ENCODE results near the gene KANK3. TPM values are rescaled to one million over a fixed set of nuclear protein-coding genes. Genes with fewer than 3 reads are reported as not detected.
"Not testable (repeated sequence)": the region's sequence is repeated elsewhere in the genome, so short reads cannot be mapped to it uniquely, and the experiment has no call there.

The KANK3 gene
- total and polyA plus RNA-seq, 9 donors, result 9.4 to 18.9 (median 12.4) TPM

DNA sequence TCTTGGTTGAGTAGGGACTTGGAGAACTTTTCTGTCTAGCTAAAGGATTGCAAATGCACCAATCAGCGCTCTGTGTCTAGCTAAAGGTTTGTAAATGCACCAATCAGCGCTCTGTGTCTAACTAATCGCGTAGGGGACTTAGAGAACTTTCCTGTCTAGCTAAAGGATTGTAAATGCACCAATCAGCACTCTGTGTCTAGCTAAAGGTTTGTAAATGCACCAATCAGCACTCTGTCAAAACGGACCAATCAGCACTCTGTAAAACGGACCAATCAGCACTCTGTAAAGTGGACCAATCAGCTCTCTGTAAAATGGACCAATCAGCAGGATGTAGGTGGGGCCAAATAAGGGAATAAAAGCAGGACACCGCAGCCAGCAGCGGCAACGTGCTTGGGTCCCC is 43.4 kb upstream of the KANK3 start:
- H3K36me3 ChIP-seq (ENCODE audit: control insufficient read depth, insufficient read depth, low read length); H3K27me3 ChIP-seq (ENCODE audit: control insufficient read depth, insufficient read depth, low read length); H3K27ac ChIP-seq (ENCODE audit: low read length); H3K9me3 ChIP-seq (replicated peaks; ENCODE audit: control insufficient read depth, low read depth, low read length); H3K4me3 ChIP-seq (ENCODE audit: low read length); DNase-seq; H3K4me1 ChIP-seq (ENCODE audit: control insufficient read depth, insufficient read depth, low read length): not testable (repeated sequence)
- 87% methylated on average over 6 of the region's 9 CpGs for WGBS (ENCODE audit: insufficient coverage)

DNA sequence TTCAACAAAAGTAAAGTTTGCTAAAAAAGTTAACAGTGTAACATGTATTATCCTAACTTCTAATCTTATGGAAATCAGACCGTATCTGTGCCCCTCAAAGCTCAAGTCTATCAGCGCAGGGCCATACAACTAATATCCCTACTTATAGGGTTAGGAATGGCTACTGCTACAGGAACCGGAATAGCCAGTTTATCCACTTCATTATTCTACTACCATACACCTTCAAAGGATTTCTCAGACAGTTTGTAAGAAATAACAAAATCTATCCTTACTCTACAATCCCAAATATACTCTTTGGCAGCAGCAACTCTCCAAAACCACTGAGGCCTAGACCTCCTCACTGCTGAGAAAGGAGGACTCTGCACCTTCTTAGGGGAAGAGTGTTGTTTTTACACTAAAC is 42.5 kb upstream of the KANK3 start:
- not testable (repeated sequence) for H3K9me3 ChIP-seq (replicated peaks; ENCODE audit: control insufficient read depth, low read depth, low read length); H3K4me1 ChIP-seq (ENCODE audit: control insufficient read depth, insufficient read depth, low read length); H3K4me3 ChIP-seq (ENCODE audit: low read length); DNase-seq; H3K27me3 ChIP-seq (ENCODE audit: control insufficient read depth, insufficient read depth, low read length); H3K36me3 ChIP-seq (ENCODE audit: control insufficient read depth, insufficient read depth, low read length); H3K27ac ChIP-seq (ENCODE audit: low read length)
- WGBS (ENCODE audit: insufficient coverage), result no CpG with 5 or more reads among the region's 3 CpGs

DNA sequence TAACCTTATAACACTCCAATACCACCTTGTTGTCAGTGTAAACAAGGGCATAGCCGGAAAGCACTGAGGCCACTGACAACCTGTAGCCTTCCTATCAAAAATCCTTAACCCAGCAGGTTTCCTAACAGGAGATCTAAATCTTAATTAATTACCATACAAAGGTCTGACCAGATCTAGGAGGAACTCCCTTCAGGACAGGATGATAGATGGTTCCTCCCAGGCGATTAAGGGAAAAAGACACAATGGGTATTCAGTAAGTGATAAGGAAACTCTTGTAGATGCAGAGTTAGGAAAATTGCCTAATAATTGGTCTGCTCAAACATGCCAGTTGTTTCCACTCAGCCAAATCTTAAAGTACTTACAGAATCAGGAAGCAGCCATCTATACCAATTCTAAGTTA is 42.0 kb upstream of the KANK3 start:
- H3K36me3 ChIP-seq (ENCODE audit: control insufficient read depth, insufficient read depth, low read length); H3K4me3 ChIP-seq (ENCODE audit: low read length); H3K9me3 ChIP-seq (replicated peaks; ENCODE audit: control insufficient read depth, low read depth, low read length); DNase-seq; H3K27me3 ChIP-seq (ENCODE audit: control insufficient read depth, insufficient read depth, low read length); H3K4me1 ChIP-seq (ENCODE audit: control insufficient read depth, insufficient read depth, low read length); H3K27ac ChIP-seq (ENCODE audit: low read length): not testable (repeated sequence)
- WGBS (ENCODE audit: insufficient coverage), result no CpG with 5 or more reads among the region's 2 CpGs

DNA sequence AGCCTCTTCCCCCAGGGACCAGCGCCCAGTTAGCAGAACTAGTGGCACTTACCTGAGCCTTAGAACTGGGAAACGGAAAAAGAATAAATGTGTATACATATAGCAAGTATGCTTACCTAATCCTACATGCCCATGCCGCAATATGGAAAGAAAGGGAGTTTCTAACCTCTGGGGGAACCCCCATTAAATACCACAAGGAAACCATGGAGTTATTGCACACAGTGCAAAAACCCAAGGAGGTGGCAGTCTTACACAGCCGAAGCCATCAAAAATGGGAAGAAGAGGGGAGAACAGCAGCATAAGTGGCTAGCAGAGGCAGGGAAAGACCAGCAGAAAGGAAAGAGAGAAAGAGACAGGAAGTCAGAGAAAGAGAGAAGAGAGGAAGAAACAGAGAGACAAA is 41.5 kb upstream of the KANK3 start:
- H3K27me3 ChIP-seq (ENCODE audit: control insufficient read depth, insufficient read depth, low read length); H3K4me1 ChIP-seq (ENCODE audit: control insufficient read depth, insufficient read depth, low read length); H3K27ac ChIP-seq (ENCODE audit: low read length); H3K9me3 ChIP-seq (replicated peaks; ENCODE audit: control insufficient read depth, low read depth, low read length); DNase-seq; H3K4me3 ChIP-seq (ENCODE audit: low read length); H3K36me3 ChIP-seq (ENCODE audit: control insufficient read depth, insufficient read depth, low read length): not testable (repeated sequence)
- WGBS (ENCODE audit: insufficient coverage), result 89% methylated on average over 1 of the region's 4 CpGs

DNA sequence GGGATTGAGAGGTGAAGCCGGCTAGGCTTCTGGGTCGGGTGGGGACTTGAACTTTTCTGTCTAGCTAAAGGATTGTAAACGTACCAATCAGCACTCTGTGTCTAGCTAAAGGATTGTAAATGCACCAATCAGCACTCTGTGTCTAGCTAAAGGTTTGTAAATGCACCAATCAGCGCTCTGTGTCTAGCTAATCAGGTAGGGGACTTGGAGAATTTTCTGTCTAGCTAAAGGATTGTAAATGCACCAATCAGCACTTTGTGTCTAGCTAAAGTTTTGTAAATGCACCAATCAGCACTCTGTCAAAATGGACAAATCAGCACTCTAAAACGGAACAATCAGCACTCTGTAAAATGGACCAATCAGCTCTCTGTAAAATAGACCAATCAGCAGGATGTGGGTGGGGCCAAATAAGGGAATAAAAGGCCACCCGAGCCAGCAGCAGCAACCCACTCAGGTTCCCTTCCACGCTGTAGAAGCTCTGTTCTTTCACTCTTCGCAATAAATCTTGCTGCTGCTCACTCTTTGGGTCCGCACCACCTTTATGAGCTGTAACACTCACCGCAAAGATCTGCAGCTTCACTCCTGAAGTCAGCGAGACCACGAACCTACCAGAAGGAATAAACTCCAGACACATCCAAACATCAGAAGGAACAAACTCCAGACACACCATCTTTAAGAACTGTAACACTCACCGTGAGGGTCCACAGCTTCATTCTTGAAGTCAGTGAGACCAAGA is 36.3 kb upstream of the KANK3 start:
- not testable (repeated sequence) for DNase-seq; H3K36me3 ChIP-seq (ENCODE audit: control insufficient read depth, insufficient read depth, low read length); H3K9me3 ChIP-seq (replicated peaks; ENCODE audit: control insufficient read depth, low read depth, low read length); H3K27me3 ChIP-seq (ENCODE audit: control insufficient read depth, insufficient read depth, low read length); H3K4me3 ChIP-seq (ENCODE audit: low read length); H3K4me1 ChIP-seq (ENCODE audit: control insufficient read depth, insufficient read depth, low read length); H3K27ac ChIP-seq (ENCODE audit: low read length)
- WGBS (ENCODE audit: insufficient coverage), result 95% methylated on average over 8 of the region's 13 CpGs

DNA sequence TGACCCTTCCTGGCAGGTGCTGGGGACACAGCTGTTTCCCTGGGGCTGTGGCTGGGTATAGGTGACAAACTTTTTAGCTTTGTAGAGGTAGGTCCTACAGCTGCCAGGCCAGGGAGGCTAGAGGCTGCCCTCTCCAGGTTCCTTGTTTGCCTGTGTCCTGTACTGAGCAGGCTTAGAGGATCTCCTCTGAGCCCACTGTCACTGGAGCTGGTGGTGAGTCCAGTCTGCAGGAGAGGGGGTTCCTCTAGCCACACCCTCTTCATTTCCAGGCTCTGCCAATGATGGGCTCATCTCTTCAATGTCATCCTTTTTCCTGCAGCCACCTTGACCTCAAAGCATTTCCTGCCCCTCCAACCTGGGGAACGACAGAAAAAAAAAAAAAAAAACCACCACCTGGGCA is 34.5 kb upstream of the KANK3 start:
- DNase-seq, result no peak
- Histone ChIP-seq H3K36me3 (ENCODE audit: control insufficient read depth, insufficient read depth, low read length) (peaks cover 4% of the 10 kb centered on the region), H3K9me3 (replicated peaks; ENCODE audit: control insufficient read depth, low read depth, low read length) (no peaks in the 10 kb centered on the region), H3K27ac (ENCODE audit: low read length) (no peak overlapping the region), H3K4me1 (ENCODE audit: control insufficient read depth, insufficient read depth, low read length) (no peaks in the 10 kb centered on the region), H3K27me3 (ENCODE audit: control insufficient read depth, insufficient read depth, low read length) (no peaks in the 10 kb centered on the region), H3K4me3 (ENCODE audit: low read length) (no peak overlapping the region)
- WGBS (ENCODE audit: insufficient coverage), result no CpG with 5 or more reads among the region's 1 CpG

DNA sequence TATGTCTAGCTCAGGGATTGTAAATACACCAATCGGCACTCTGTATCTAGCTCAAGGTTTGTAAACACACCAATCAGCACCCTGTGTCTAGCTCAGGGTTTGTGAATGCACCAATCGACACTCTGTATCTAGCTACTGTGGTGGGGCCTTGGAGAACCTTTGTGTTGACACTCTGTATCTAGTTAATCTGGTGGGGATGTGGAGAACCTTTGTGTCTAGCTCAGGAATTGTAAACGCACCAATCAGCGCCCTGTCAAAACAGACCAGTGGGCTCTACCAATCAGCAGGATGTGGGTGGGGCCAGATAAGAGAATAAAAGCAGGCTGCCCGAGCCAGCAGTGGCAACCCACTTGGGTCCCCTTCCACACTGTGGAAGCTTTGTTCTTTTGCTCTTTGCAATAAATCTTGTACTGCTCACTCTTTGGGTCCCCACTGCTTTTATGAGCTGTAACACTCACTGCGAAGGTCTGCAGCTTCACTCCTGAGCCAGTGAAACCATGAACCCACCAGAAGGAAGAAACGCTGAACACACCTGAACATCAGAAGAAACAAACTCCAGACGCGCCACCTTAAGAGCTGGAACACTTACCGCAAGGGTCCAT is 33.4 kb upstream of the KANK3 start:
- H3K4me3 ChIP-seq (ENCODE audit: low read length); H3K9me3 ChIP-seq (replicated peaks; ENCODE audit: control insufficient read depth, low read depth, low read length); H3K27ac ChIP-seq (ENCODE audit: low read length); H3K27me3 ChIP-seq (ENCODE audit: control insufficient read depth, insufficient read depth, low read length); H3K4me1 ChIP-seq (ENCODE audit: control insufficient read depth, insufficient read depth, low read length); H3K36me3 ChIP-seq (ENCODE audit: control insufficient read depth, insufficient read depth, low read length); DNase-seq: not testable (repeated sequence)
- WGBS (ENCODE audit: insufficient coverage), result 100% methylated on average over 1 of the region's 10 CpGs

DNA sequence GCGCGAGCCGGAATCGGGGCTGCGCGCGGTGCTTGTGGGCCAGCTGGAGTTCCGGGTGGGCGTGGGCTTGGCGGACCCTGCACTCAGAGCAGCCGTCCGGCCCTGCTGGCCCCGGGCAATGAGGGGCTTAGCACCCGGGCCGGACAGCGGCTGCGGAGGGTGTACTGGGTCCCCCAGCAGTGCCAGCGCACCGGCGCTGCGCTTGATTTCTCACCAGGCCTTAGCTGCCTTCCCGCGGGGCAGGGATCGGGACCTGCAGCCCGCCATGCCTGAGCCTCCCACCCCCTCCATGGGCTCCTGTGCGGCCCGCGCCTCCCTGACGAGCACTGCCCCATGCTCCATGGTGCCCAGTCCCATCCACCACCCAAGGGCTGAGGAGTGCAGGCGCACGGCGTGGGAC is 32.7 kb upstream of the KANK3 start:
- DNase-seq; H3K9me3 ChIP-seq (replicated peaks; ENCODE audit: control insufficient read depth, low read depth, low read length); H3K36me3 ChIP-seq (ENCODE audit: control insufficient read depth, insufficient read depth, low read length); H3K27ac ChIP-seq (ENCODE audit: low read length); H3K4me3 ChIP-seq (ENCODE audit: low read length); H3K27me3 ChIP-seq (ENCODE audit: control insufficient read depth, insufficient read depth, low read length); H3K4me1 ChIP-seq (ENCODE audit: control insufficient read depth, insufficient read depth, low read length): not testable (repeated sequence)
- 96% methylated on average over 29 of the region's 32 CpGs for WGBS (ENCODE audit: insufficient coverage)

DNA sequence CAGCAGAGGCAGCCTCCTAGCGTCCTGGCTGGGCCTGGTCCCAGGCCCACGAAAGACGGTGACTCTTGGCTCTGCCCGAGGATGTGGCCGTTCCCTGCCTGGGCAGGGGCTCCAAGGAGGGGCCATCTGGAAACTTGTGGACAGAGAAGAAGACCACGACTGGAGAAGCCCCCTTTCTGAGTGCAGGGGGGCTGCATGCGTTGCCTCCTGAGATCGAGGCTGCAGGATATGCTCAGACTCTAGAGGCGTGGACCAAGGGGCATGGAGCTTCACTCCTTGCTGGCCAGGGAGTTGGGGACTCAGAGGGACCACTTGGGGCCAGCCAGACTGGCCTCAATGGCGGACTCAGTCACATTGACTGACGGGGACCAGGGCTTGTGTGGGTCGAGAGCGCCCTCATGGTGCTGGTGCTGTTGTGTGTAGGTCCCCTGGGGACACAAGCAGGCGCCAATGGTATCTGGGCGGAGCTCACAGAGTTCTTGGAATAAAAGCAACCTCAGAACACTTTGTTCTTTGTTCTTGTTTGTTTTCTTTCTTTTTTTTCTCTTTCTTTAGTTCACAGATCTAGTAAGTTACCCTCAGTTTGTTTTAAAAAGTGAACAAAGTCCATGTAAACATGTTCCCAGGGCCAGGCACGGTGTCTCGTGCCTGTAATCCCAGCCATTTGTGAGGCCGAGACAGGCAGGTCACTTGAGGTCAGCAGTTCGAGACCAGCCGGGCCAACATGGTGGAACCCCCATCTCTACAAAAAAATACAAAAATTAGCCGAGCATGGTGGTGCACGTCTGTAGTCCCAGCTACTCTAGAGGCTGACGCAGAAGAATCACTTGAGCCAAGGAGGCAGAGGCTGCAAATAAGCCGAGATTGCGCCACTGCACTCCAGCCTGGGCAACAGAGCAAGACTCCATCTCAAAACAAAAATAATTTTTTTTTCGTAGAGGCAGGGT is 31.1 kb upstream of the KANK3 start:
- Histone ChIP-seq H3K36me3 (ENCODE audit: control insufficient read depth, insufficient read depth, low read length) (peaks cover 4% of the 10 kb centered on the region), H3K27me3 (ENCODE audit: control insufficient read depth, insufficient read depth, low read length) (no peaks in the 10 kb centered on the region), H3K9me3 (replicated peaks; ENCODE audit: control insufficient read depth, low read depth, low read length) (no peaks in the 10 kb centered on the region), H3K4me3 (ENCODE audit: low read length) (no peak overlapping the region), H3K27ac (ENCODE audit: low read length) (no peak overlapping the region), H3K4me1 (ENCODE audit: control insufficient read depth, insufficient read depth, low read length) (peaks cover 13% of the 10 kb centered on the region)
- DNase-seq, result no peak
- WGBS (ENCODE audit: insufficient coverage), result 90% methylated on average over 15 of the region's 26 CpGs

All from muscle of leg (tissue), 11 donors.